Renal pelvis (tissue), 4 donors: Measurements from ENCODE around the gene MIOX. TPM values are rescaled to one million over a fixed set of nuclear protein-coding genes. Genes with fewer than 3 reads are reported as not detected.
"Not testable (repeated sequence)": the region's sequence is repeated elsewhere in the genome, so short reads cannot be mapped to it uniquely, and the experiment has no call there.

Experiments used
- DNase-seq: peaks from one replicate; pipeline ENCODE4 v3.0.0-alpha.2; 2013
- polyA plus RNA-seq, 3 donors: library from polyadenylated mRNA; unstranded; fragments of 120-200 nt; gene quantifications; one replicate each; pipeline ENCODE4 v1.2.1, GENCODE V29; 2013; ENCODE audit not compliant: insufficient read length in 3 of 3

MIOX gene
- polyA plus RNA-seq, 3 donors = 3.3 to 6.6 (median 4.2) TPM

DNA sequence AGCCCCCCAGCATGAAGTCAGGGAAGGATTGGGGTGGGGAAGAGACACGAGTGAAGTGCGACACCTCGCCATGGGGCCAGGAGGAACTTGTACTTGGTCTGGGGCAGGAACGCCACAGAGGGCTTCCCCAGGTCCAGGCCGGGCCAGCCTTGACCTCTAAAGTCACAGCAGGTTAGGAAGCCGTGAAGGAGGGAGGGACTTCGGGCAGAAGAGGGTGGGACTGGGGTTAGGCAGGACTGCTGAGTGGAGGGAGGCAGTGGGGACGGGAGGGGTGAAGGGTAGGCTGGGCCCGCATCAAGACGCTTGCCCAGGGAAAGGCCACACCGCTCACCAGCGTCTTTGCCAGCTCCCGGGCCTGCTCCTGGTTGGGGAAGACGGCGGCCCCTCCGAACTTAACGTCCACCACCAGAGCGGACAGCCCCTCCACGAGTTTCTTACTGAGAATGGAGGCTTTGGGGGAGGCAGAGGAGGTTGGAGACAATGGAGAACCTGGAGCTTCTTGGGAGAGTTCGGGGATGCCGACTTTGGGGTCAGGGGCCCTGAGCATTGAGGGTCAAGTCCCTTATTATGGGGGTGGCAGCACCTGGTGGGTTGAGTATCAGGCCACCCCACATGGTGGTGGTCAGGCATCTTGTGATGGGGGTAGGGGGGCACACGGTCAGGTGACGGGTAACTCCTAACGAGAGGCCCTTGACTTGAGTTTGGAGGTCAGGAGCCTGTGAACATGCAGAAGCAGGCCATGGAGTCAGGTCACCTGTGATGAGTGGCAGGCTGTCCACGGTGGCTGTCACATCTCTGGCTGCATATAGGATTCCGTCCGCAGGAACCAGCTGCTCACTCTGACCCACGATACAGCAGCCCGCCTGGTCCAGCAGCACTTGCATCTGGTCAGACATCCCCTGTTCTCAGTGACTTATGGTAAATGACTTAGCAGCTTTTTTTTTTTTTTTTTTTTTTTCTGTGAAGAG, 40.5 kb downstream of the MIOX start:
- no peak for DNase-seq

- no peak for DNase-seq
These were observed 41.4 kb downstream of the MIOX start for GRCh38 chr22:50527921-50528681.

GRCh38 chr22:50528682-50529415, 42.2 kb downstream of the MIOX start:
- DNase-seq = no peak

DNA sequence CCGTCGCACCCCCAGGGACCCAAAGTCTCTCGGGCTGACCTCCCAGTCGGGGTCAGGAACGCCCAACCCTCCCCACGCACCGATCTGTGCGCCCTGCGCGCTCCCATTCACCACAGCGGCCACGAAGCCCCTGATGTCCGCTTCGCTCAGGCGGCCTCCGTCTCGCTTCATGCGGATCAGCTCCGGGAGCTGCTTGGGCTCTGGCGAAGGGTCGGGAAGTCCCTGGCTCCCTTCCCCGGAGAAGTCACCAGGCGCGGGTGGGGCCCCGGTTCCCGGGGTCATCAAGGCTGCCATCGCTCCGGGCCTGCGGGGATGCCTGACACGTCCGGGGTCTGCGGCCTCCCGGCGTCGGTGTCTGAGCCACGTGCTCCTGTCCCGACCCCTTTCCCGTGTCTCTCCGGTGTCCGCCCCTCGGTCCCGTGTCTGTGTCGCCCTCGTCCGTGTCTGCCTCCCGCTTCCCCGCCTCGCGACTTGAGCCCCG, 42.8 kb downstream of the MIOX start:
- DNase-seq = no peak

- no peak for DNase-seq
These were observed 43.4 kb downstream of the MIOX start, which contains the start of gene TYMP for GRCh38 chr22:50529897-50530579. Gene TYMP, minus strand, starts transcription at chr22:50530012. Its CDS starts 303 bp downstream, at chr22:50529709.

DNA sequence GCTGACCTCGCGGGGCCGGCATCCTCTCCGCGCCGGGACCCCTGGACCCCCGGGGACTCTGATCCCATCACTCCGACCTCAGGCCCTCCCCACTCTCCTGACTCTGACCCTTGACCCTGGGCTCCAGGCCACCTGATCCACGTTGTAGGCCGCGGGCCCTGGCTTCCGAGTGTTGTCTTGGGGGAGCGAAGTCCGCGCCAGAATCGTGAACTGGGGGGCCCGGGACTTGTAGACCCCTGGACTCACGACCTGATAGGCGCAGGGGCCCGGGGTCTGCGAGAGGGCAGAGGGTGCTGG, 43.9 kb downstream of the MIOX start:
- DNase-seq = no peak

DNA sequence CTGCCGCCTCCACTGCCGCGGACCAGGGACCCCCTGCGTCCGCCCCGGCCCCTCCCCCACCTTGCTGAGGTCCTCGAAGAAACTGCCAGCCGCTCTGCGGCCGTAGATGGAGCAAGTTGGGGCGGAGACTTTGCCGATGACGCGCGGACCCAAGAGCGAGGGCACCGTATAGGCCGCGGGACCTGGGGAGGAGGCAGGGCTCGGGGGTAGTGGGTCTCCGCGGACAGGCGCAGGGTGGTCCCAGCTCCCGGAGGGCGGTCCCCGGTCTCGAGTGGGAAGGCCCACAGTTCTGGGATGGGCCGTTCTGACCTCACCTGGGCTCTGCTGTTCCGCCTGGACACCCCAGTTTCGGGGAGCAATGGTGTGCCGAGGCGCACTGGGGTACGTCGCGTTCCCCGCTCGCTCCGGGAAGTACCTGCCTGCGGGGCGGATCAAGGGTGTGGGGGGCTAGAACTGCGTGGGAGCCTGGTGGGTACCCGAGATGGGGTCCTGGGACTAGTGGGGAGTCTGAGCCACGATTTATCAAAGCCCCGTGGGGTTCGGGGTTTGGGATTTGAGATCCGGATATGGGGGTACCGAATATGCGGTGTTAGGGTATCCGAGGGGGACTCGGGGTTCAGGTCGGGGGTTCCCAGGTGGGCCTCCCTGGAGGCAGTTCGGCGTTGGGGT, 44.4 kb downstream of the MIOX start:
- DNase-seq = no peak

DNA sequence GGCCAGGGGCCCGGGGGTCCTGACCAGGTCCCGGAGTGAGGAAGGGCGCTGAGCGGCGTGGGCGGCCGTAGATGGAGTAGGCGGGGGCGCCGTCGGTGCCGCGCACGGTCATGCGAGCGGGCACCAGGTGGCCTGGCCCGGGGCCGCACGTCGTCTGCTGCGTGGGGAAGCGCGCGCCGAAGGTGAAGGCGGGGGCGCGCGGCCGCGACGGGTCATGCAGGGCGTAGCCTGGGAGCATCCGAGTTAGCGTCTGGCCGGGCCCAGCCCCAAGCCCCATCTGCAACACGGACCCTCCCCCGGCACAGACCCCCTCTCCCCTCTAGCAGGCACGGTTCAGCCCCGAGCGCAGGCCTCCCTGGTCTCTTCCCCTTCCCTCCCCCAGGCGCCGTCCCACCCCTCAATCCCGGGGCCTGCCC, 44.9 kb downstream of the MIOX start:
- DNase-seq = no peak

DNA sequence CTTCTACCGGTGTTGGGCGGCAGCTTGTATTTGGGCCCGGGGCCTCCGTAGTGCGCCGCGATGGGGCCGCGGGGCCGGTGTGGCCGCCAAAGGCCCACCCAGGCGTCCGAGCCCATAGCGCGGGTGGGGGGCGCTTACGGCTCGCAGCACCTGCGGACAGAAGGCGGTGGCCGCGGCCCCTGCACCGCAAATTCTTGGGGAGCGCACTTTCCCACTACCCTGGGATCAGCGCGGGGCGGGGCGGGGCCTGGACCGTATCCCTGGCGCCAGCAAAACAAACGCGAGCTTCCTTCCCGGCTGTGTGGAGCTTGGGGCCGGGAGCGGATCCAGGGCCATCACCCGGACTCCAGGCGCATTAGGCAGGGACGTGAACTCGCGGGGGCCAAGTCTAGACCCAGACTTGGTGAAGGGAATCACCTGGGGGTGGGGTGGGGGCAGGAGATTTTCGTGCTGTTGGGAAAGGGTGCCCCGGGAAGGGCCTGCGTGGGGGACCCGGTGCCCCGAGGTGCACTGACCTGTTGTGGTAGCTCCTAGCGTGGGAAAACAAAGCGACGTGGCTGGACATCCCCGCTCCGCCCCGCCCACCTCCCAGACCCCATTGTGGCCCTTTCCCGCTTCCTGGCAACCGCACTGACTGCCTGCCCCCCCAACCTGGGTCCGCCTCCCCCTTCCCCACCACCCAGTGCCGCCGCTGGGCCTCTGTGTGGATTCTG, 45.5 kb downstream of the MIOX start:
- no peak for DNase-seq

GRCh38 chr22:50532824-50533796, 46.5 kb downstream of the MIOX start:
- DNase-seq = no peak

DNA sequence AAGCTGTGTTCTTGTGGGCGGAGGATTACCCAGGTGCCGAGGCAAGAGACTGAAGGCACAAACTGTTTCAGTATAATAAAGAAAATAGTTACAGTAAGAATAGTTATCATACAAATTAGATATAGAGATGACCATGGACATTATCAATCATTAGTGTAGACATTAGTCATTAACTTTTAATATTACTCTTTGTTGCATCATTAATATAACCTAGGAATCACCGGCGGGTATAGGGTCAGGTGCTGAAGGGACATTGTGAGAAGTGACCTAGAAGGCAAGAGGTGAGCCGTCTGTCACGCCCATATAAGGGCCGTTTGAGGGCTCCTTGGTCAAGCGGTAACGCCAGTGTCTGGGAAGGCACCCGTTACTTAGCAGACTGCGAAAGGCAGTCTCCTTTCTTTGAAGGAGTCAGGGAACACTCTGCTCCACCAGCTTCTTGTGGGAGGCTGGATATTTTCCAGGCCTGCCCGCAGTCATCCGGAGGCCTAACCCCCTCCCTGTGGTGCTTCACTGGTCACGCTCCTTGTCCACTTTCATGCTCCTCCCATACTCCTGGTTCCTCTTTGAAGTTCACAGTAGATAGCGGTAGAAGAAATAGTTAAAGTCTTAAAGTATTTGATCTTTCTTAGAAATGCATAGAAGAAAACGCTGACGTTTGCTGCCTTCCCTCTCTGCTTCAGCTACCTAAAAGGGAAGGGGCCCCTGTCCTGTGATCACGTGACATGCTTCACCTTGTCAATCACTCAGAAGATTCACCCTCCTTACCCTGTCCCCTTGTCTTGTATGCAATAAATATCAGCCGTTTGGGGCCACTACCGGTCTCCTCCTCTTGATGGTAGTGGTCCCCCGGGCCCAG, 47.4 kb downstream of the MIOX start:
- not testable (repeated sequence) for DNase-seq

GRCh38 chr22:50535113-50535512, 48.5 kb downstream of the MIOX start:
- no peak for DNase-seq

DNA sequence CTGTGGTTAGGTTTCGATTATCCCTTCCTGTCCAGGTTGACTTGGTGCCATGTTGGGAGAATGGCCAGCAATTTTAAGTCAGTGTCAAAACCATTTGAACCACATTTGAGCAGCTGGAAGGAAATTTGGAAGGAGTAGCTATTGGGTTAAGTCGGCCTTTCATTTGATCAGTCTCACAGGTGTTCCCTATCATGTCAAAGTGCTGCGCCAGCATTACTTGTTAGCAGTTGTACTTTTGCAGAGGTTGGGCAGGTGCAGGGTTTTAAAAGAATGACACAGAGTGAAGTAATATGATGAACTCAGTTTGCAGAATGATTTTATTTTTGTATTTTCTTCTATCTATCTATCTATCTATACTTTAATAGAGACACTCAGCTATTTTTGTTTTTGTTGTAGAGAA, 49.6 kb downstream of the MIOX start:
- no peak for DNase-seq

DNA sequence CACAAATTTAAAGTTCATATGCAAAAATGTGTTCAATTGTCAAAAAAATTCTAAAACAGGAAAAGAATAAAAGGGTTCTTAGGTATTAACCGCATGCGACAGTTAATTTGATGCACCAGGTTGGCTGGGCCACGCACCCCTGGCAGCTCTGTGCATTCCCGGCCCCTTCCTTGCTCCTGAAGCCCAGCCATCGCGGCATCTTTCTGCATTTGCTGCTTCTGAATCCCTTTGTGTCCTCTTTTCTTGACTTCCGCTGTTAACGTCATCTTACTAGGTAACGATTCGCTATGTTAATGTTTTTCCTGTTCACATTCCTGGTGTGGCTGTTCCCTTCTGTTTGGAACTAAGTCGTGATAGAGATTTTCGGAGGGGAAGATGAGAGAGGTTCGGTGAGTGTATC, 51.1 kb downstream of the MIOX start:
- no peak for DNase-seq
